GM12891 (cell line): Measurements from ENCODE around the gene HDAC4.

ENCODE experiments used
- POLR2A ChIP-seq: IDR thresholded peaks from 2 replicates; pipeline ENCODE4 v1.6.1; 2011; ENCODE audit warnings: low read depth, low read length, control low read depth
- POLR2AphosphoS5 ChIP-seq: IDR thresholded peaks from 2 replicates; pipeline ENCODE4 v1.6.1; 2011; ENCODE audit warnings: low read depth, low read length, control low read depth
- TAF1 ChIP-seq: IDR thresholded peaks from 2 replicates; pipeline ENCODE4 v1.6.1; 2011; ENCODE audit warnings: low read depth, low read length, control low read depth

- no peak for TF ChIP-seq POLR2A
- TF ChIP-seq POLR2AphosphoS5: no peak
- no peak for TF ChIP-seq TAF1
Observed at GRCh38 chr2:239184179-239184578, 216.6 kb downstream of the HDAC4 start.
